ENCODE measurements around the gene HOOK2. TPM values are rescaled to one million over a fixed set of nuclear protein-coding genes. Genes with fewer than 3 reads are reported as not detected.
A peak's percentile ranks its signal among the peaks of the same experiment; 100 is the strongest.

Gene HOOK2
- total and polyA plus RNA-seq, 9 of the 15 experiments (the other 6 are each of a cell fraction or from before 2014, with no cell fraction given) = 1.3 to 17.2 (median 9.9) TPM

- no peak for TF ChIP-seq E4F1 (CRISPR knock-in tag; IDR thresholded peaks at IDR 0.05; ENCODE audit: borderline replicate concordance)
- TF ChIP-seq KDM4B (IDR thresholded peaks at IDR 0.05; ENCODE audit: borderline replicate concordance in 2 of 2, low read depth in 1 of 2) = 0 out of 4 replicates have a peak, but pooled peaks of 1 of the 2 experiments have one; percentile 31
- peak; percentile 37 to 65; a peak in 3 of 4 replicates for TF ChIP-seq MNT (conservative IDR thresholded peaks at IDR 0.05)
- TF ChIP-seq ZNF41 (CRISPR knock-in tag; conservative IDR thresholded peaks at IDR 0.05) = no peak
- TF ChIP-seq GATAD2B (IDR thresholded peaks at IDR 0.05; ENCODE audit: borderline replicate concordance) = peak; percentile 72; the same call in 1 of the 2 replicates
- no peak for TF ChIP-seq PKNOX1 (IDR thresholded peaks at IDR 0.05)
- no peak for TF ChIP-seq MGA (IDR thresholded peaks at IDR 0.05)
These were observed 2.1 kb upstream of the HOOK2 start (continued) for GRCh38 chr19:12777217-12778016.
